SU-DHL-6 (cell line): ENCODE measurements around the gene PKHD1.

Experiments used
- EZH2phosphoT487 ChIP-seq: fragments of 200-600 bp; sonication (generic), shearing (Covaris generic); conservative IDR thresholded peaks from 2 replicates; pipeline ENCODE4 v1.6.1; 2018; ENCODE audit warnings: mild to moderate bottlenecking, antibody characterized with exemption, low read length, moderate library complexity, mixed read lengths
- TF ChIP-seq, protein P1 (sequence below): fragments of 200-600 bp; sonication (generic); IDR thresholded peaks from one replicate; pipeline ENCODE4 v1.5.1; 2017; ENCODE audit warnings: antibody characterized with exemption, mild to moderate bottlenecking, low read length, moderate library complexity; ENCODE audit not compliant: insufficient read depth, poor library complexity, severe bottlenecking

DNA sequence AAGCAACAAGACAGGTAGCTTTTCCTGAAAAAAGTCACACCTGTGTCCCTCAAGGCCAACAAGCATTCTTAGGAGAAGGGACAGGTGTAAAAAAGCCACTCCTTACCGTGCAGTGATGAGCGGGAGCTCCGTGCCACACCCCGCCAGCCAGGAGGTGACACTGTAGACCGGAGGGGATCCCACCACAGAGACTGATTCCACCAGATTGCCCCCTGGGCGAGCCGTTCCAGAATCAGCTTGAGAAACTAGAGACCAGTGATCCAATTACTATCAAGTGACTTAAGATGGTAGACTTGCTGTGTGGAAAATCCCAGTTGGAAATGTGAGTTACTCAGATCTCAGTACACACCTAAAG, 37.4 kb downstream of the PKHD1 start:
- no peak for TF ChIP-seq EZH2phosphoT487
- TF ChIP-seq, protein P1, sequence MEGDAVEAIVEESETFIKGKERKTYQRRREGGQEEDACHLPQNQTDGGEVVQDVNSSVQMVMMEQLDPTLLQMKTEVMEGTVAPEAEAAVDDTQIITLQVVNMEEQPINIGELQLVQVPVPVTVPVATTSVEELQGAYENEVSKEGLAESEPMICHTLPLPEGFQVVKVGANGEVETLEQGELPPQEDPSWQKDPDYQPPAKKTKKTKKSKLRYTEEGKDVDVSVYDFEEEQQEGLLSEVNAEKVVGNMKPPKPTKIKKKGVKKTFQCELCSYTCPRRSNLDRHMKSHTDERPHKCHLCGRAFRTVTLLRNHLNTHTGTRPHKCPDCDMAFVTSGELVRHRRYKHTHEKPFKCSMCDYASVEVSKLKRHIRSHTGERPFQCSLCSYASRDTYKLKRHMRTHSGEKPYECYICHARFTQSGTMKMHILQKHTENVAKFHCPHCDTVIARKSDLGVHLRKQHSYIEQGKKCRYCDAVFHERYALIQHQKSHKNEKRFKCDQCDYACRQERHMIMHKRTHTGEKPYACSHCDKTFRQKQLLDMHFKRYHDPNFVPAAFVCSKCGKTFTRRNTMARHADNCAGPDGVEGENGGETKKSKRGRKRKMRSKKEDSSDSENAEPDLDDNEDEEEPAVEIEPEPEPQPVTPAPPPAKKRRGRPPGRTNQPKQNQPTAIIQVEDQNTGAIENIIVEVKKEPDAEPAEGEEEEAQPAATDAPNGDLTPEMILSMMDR: no peak
